IMR-90 (cell line): ENCODE measurements around the gene PTK6. TPM values are rescaled to one million over a fixed set of nuclear protein-coding genes. Genes with fewer than 3 reads are reported as not detected.

ENCODE experiments used
- ATAC-seq: fragments of 200-7000 bp; cut with Tn5 transposase; 2 replicates; pipeline ENCODE4 v1.9.1; 2020; ENCODE audit warnings: low read depth, mild to moderate bottlenecking, moderate library complexity
- BruUV-seq: library from RNA; stranded (reverse); fragments of 400-500 nt; replicated peaks from 2 replicates; lab custom pipeline; 2021; lab: Mats Ljungman, UMichigan
- CTCF ChIA-PET: fragments of 300-600 bp; formaldehyde crosslinking; extraction: SDS; loops from one replicate; lab custom pipeline; 2021; ENCODE audit warnings: antibody characterized with exemption; lab: Yijun Ruan, JAX
- POLR2A ChIA-PET: fragments of 300-600 bp; sonication (Branson Sonifier 250); formaldehyde crosslinking; loops from one replicate; lab custom pipeline; 2022; ENCODE audit warnings: antibody characterized with exemption; ENCODE audit not compliant: unreplicated experiment; lab: Charles Lee
- DNase-seq: peaks from one replicate; pipeline ENCODE4 v3.0.0; 2013
- H2AFZ ChIP-seq: replicated peaks from 2 replicates; pipeline ENCODE3; 2013; ENCODE audit warnings: low read length, mild to moderate bottlenecking; ENCODE audit not compliant: poor library complexity
- H2AK5ac ChIP-seq: 2 replicates; pipeline ENCODE4 v1.6.1; 2013; ENCODE audit warnings: low read depth, low read length, inconsistent platforms
- H2AK9ac ChIP-seq: replicated peaks from 2 replicates; pipeline ENCODE3; 2013; ENCODE audit warnings: mild to moderate bottlenecking, low read depth, low read length, moderate library complexity; ENCODE audit not compliant: poor library complexity
- H2BK120ac ChIP-seq: 2 replicates; pipeline ENCODE4 v1.6.1; 2013; ENCODE audit warnings: low read depth, low read length, inconsistent platforms
- H2BK15ac ChIP-seq: 3 replicates; pipeline ENCODE4 v1.6.1; 2013; ENCODE audit warnings: low read depth, low read length, inconsistent platforms
- H2BK20ac ChIP-seq: 2 replicates; pipeline ENCODE4 v1.6.1; 2013; ENCODE audit warnings: low read depth, mild to moderate bottlenecking, inconsistent platforms, low read length, moderate library complexity
- H2BK5ac ChIP-seq: 2 replicates; pipeline ENCODE4 v1.6.1; 2013; ENCODE audit warnings: mild to moderate bottlenecking, low read depth, low read length, inconsistent platforms; ENCODE audit not compliant: poor library complexity, severe bottlenecking
- H3K14ac ChIP-seq: replicated peaks from 2 replicates; pipeline ENCODE4 v1.6.1; 2013; ENCODE audit warnings: low read depth, low read length, inconsistent platforms
- H3K18ac ChIP-seq: 2 replicates; pipeline ENCODE4 v1.6.1; 2013; ENCODE audit warnings: low read depth, low read length, control low read depth
- H3K23ac ChIP-seq: 2 replicates; pipeline ENCODE4 v1.6.1; 2013; ENCODE audit warnings: low read depth, low read length, inconsistent platforms
- H3K27ac ChIP-seq: 2 replicates; pipeline ENCODE4 v1.5.1; 2013; ENCODE audit warnings: mild to moderate bottlenecking, control low read depth, low read length; ENCODE audit not compliant: insufficient read depth
- H3K27me3 ChIP-seq: 2 replicates; pipeline ENCODE4 v1.6.1; 2013; ENCODE audit warnings: low read length; ENCODE audit not compliant: control insufficient read depth, insufficient read depth
- H3K36me3 ChIP-seq: 2 replicates; pipeline ENCODE4 v1.6.1; 2013; ENCODE audit warnings: low read length, mixed read lengths; ENCODE audit not compliant: control insufficient read depth, insufficient read depth
- H3K4ac ChIP-seq: 2 replicates; pipeline ENCODE4 v1.6.1; 2013; ENCODE audit warnings: low read depth, low read length, inconsistent platforms
- H3K4me1 ChIP-seq: 2 replicates; pipeline ENCODE4 v1.6.1; 2013; ENCODE audit warnings: low read length, mixed read lengths; ENCODE audit not compliant: control insufficient read depth, insufficient read depth
- H3K4me2 ChIP-seq: 2 replicates; pipeline ENCODE4 v1.6.1; 2013; ENCODE audit warnings: low read depth, mild to moderate bottlenecking, control low read depth, low read length, moderate library complexity
- H3K4me3 ChIP-seq: 2 replicates; pipeline ENCODE4 v1.5.1; 2013; ENCODE audit warnings: low read depth, mild to moderate bottlenecking, control low read depth, low read length, moderate library complexity; ENCODE audit not compliant: insufficient read depth
- H3K56ac ChIP-seq: 2 replicates; pipeline ENCODE4 v1.6.1; 2013; ENCODE audit warnings: low read length, inconsistent platforms; ENCODE audit not compliant: insufficient read depth; ENCODE audit errors: extremely low read depth
- H3K79me1 ChIP-seq, 2 experiments: 2 replicates each; pipeline ENCODE4 v1.6.1; 2013; ENCODE audit warnings: low read length in 2 of 2, inconsistent platforms in 1 of 2, low read depth in 1 of 2
- H3K9ac ChIP-seq: 2 replicates; pipeline ENCODE4 v1.6.1; 2013; ENCODE audit warnings: low read depth, low read length, control low read depth
- H3K9me1 ChIP-seq: 2 replicates; pipeline ENCODE4 v1.6.1; 2013; ENCODE audit warnings: low read length, inconsistent platforms; ENCODE audit not compliant: insufficient read depth
- H3K9me3 ChIP-seq: 2 replicates; pipeline ENCODE4 v1.6.1; 2013; ENCODE audit warnings: low read length; ENCODE audit not compliant: control insufficient read depth, insufficient read depth
- H4K20me1 ChIP-seq: 2 replicates; pipeline ENCODE4 v1.6.1; 2013; ENCODE audit warnings: low read length, inconsistent platforms; ENCODE audit not compliant: insufficient read depth
- H4K5ac ChIP-seq: 2 replicates; pipeline ENCODE4 v1.6.1; 2013; ENCODE audit warnings: mild to moderate bottlenecking, low read depth, low read length, control low read depth
- H4K8ac ChIP-seq, 2 experiments: 2 replicates each; pipeline ENCODE4 v1.6.1; 2013; ENCODE audit warnings: low read depth in 2 of 2, low read length in 2 of 2, control low read depth in 1 of 2, inconsistent platforms in 1 of 2
- H4K91ac ChIP-seq: 2 replicates; pipeline ENCODE4 v1.6.1; 2013; ENCODE audit warnings: low read depth, low read length, inconsistent platforms; ENCODE audit not compliant: insufficient read depth
- BHLHE40 ChIP-seq: fragments of 150-350 bp; IDR thresholded peaks from 2 replicates; pipeline ENCODE4 v1.6.1; 2016; ENCODE audit warnings: mild to moderate bottlenecking, low read depth, low read length
- CEBPB ChIP-seq: IDR thresholded peaks from 2 replicates; pipeline ENCODE4 v1.6.1; 2012; ENCODE audit warnings: low read depth, low read length, improper control_type of control experiment
- CHD1 ChIP-seq: IDR thresholded peaks from 2 replicates; pipeline ENCODE4 v1.6.1; 2012; ENCODE audit warnings: low read depth, low read length, improper control_type of control experiment
- FOS ChIP-seq: fragments of 150-350 bp; IDR thresholded peaks from 2 replicates; pipeline ENCODE4 v1.6.1; 2016; ENCODE audit warnings: low read depth, low read length
- MAFK ChIP-seq: IDR thresholded peaks from 2 replicates; pipeline ENCODE4 v1.6.1; 2012; ENCODE audit warnings: low read depth, low read length, improper control_type of control experiment
- MXI1 ChIP-seq: IDR thresholded peaks from 2 replicates; pipeline ENCODE4 v1.6.1; 2012; ENCODE audit warnings: low read depth, mild to moderate bottlenecking, low read length, moderate library complexity, borderline replicate concordance
- RAD21 ChIP-seq: IDR thresholded peaks from 2 replicates; pipeline ENCODE4 v1.6.1; 2012; ENCODE audit warnings: low read length, improper control_type of control experiment
- RCOR1 ChIP-seq: IDR thresholded peaks from 2 replicates; pipeline ENCODE4 v1.6.1; 2012; ENCODE audit warnings: mild to moderate bottlenecking, low read length, improper control_type of control experiment; ENCODE audit not compliant: insufficient replicate concordance
- RFX5 ChIP-seq: IDR thresholded peaks from 2 replicates; pipeline ENCODE4 v1.8.0; 2012; ENCODE audit warnings: low read depth, mild to moderate bottlenecking, low read length, moderate library complexity
- SMC3 ChIP-seq: fragments of 150-350 bp; IDR thresholded peaks from 2 replicates; pipeline ENCODE4 v1.6.1; 2016; ENCODE audit warnings: low read depth, mild to moderate bottlenecking, antibody characterized with exemption, low read length, moderate library complexity
- WGBS, 2 experiments: methylation state at CpG; one replicate each; pipeline versions ENCODE4 v1.1.5 to v1.1.7; 2013; ENCODE audit warnings: missing lambda C conversion rate in 2 of 2; ENCODE audit not compliant: insufficient read length in 1 of 2; ENCODE audit errors: extremely low coverage in 2 of 2; 5-methylcytosine and 5-hydroxymethylcytosine counted together
- dilution Hi-C: fragments of 300-500 bp; cut with HindIII; formaldehyde crosslinking; loops from one replicate; pipeline ENCODE4 v1.14.3; 2018; ENCODE audit warnings: low sequenced_read_pairs; ENCODE audit not compliant: unreplicated experiment
- in situ Hi-C: fragments of 300-500 bp; cut with MboI; formaldehyde crosslinking; loops from 3 replicates; pipeline ENCODE4 v1.14.3; 2019; ENCODE audit warnings: low sequenced_read_pairs, inconsistent platforms, mixed read lengths
- intact Hi-C: fragments of 100-400 bp; cut with micrococcal nuclease; formaldehyde crosslinking; loops from 2 replicates; pipeline ENCODE4 v1.10.0; 2022
- polyA plus RNA-seq, 3 experiments: library from polyadenylated mRNA; depleted of rRNA; stranded (reverse); fragments of >200 nt; gene quantifications; 2 replicates each; pipeline ENCODE4 v1.2.3, GENCODE V29; 2012; ENCODE audit warnings: low replicate concordance in 1 of 3
- total RNA-seq: library from RNA; depleted of rRNA; stranded (reverse); fragments of >200 nt; gene quantifications from 2 replicates; pipeline ENCODE4 v1.2.3, GENCODE V29; 2012
- TF ChIP-seq, protein P1 (sequence below): conservative IDR thresholded peaks from 2 replicates; pipeline ENCODE4 v1.5.1; 2012; ENCODE audit warnings: mild to moderate bottlenecking, low read depth, low read length, improper control_type of control experiment
- TF ChIP-seq, protein P2 (sequence below): fragments of 150-350 bp; IDR thresholded peaks from 2 replicates; pipeline ENCODE4 v1.6.1; 2016; ENCODE audit warnings: low read depth, mild to moderate bottlenecking, low read length, moderate library complexity, borderline replicate concordance

PTK6 gene
- total and polyA plus RNA-seq, 2 of the 4 experiments (the other 2 are of a cell fraction) = not detected

DNA sequence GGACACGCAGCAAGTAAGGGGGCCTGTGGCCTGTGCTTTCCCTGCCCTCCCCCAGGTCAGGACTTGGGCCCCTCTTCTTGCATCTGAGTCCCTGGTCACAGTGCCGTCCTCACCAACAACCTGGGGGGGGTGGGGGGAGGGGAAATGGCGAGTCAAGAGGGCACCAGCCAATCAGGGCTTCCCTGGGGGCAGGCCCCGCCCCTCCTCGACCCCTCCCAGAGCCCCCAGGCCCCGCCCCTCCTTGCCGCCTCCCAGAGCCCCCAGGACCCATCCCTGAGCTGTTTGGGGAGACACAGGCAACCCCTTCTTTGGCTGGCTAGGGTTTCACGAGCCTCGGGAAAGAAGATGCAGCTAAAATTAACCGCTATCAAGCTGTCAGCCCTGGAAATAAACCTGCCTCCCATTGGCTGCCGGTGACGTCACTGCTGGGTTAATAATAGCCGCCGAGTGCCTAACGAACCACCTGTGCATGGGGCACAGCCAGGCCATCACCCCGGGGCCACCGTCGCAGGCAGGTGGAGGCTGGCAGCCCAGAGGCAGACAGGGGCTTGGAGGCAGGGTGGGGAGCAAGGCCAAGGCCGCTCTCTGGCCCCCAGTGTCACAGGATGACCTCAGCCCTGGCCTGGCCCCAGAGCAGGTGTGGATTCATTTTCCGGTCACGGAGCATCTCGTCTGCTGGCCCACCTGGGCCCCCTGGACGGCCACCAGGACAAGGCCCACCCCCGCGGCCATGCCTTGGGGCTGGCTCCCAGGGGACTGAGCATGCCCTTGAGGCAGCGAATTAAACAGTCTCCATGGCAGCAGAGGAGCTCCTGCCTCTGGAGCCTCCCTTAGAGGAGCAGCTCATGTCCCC, 35.1 kb downstream of the PTK6 start:
- Histone ChIP-seq H3K79me1 (no peaks in the 10 kb centered on the region), H3K36me3 (no peaks in the 10 kb centered on the region), H3K9me3 (peaks cover 23% of the 10 kb centered on the region), H3K4ac (no peak overlapping the region), H3K4me1 (0 out of 2 replicates have a peak, but pooled peaks cover 3% of the 10 kb centered on the region), H3K23ac (no peak overlapping the region), H3K18ac (no peak overlapping the region), H3K14ac (no peak overlapping the region), H3K4me3 (no peak overlapping the region), H2AK5ac (no peak overlapping the region), H2BK5ac (no peak overlapping the region), H2BK15ac (no peak overlapping the region), H2BK120ac (no peak overlapping the region), H3K56ac (no peak overlapping the region), H2BK20ac (no peak overlapping the region), H3K9me1 (no peaks in the 10 kb centered on the region), H2AK9ac (peak overlapping the region; percentile 42), H4K20me1 (no peaks in the 10 kb centered on the region; the same call in 1 of the 2 replicates), H3K27ac (no peak overlapping the region), H2AFZ (peak overlapping the region; percentile 43), H3K27me3 (peaks cover 52% of the 10 kb centered on the region), H4K8ac (no peak overlapping the region), H3K4me2 (no peak overlapping the region), H4K91ac (no peak overlapping the region), H3K9ac (no peak overlapping the region), H4K5ac (no peak overlapping the region)
- no peak for TF ChIP-seq MAFK
- TF ChIP-seq BHLHE40 = no peak
- no peak for TF ChIP-seq SMC3
- TF ChIP-seq FOS = no peak
- TF ChIP-seq RCOR1 = no peak
- TF ChIP-seq, protein P1, sequence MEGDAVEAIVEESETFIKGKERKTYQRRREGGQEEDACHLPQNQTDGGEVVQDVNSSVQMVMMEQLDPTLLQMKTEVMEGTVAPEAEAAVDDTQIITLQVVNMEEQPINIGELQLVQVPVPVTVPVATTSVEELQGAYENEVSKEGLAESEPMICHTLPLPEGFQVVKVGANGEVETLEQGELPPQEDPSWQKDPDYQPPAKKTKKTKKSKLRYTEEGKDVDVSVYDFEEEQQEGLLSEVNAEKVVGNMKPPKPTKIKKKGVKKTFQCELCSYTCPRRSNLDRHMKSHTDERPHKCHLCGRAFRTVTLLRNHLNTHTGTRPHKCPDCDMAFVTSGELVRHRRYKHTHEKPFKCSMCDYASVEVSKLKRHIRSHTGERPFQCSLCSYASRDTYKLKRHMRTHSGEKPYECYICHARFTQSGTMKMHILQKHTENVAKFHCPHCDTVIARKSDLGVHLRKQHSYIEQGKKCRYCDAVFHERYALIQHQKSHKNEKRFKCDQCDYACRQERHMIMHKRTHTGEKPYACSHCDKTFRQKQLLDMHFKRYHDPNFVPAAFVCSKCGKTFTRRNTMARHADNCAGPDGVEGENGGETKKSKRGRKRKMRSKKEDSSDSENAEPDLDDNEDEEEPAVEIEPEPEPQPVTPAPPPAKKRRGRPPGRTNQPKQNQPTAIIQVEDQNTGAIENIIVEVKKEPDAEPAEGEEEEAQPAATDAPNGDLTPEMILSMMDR = no peak
- no peak for TF ChIP-seq CEBPB
- no peak for TF ChIP-seq RAD21
- no peak for TF ChIP-seq CHD1
- no peak for TF ChIP-seq MXI1
- no peak for TF ChIP-seq RFX5
- TF ChIP-seq, protein P2, sequence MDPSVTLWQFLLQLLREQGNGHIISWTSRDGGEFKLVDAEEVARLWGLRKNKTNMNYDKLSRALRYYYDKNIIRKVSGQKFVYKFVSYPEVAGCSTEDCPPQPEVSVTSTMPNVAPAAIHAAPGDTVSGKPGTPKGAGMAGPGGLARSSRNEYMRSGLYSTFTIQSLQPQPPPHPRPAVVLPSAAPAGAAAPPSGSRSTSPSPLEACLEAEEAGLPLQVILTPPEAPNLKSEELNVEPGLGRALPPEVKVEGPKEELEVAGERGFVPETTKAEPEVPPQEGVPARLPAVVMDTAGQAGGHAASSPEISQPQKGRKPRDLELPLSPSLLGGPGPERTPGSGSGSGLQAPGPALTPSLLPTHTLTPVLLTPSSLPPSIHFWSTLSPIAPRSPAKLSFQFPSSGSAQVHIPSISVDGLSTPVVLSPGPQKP = no peak
- 26% methylated on average over 16 of the region's 26 CpGs; no CpG with 5 or more reads in 1 of the 2 experiments for WGBS, 2 experiments
- in situ Hi-C loops (no loop called here), intact Hi-C loops (no loop called here), dilution Hi-C loops (no loop called here)
- no peak for ATAC-seq
- ChIA-PET POLR2A (interaction anchor here (0.7 kb wide), 1 partner anchor 65 kb away, joined by 4 read pairs; no protein-coding TSS in a partner anchor), CTCF (no interaction called here)
- DNase-seq = peak; percentile 16
- no TSS peak for BruUV-seq
